Smooth muscle cell (in vitro differentiated cells): Measurements from ENCODE around the gene UPK3B. TPM values are rescaled to one million over a fixed set of nuclear protein-coding genes. Genes with fewer than 3 reads are reported as not detected.
"Not testable (repeated sequence)": the region's sequence is repeated elsewhere in the genome, so short reads cannot be mapped to it uniquely, and the experiment has no call there.

Experiments
- DNase-seq: peaks from one replicate; lab custom pipeline; 2025; ENCODE audit not compliant: unreplicated experiment; lab: John Stamatoyannopoulos, UW
- H2AFZ ChIP-seq: fragments of 200-600 bp; sonication (generic); 2 replicates; pipeline ENCODE4 v1.6.0; 2016; ENCODE audit warnings: antibody characterized with exemption, low read depth, mild to moderate bottlenecking
- H3F3A ChIP-seq: fragments of 200-600 bp; sonication (generic); 2 replicates; pipeline ENCODE4 v1.6.0; 2017; ENCODE audit warnings: antibody characterized with exemption, low read depth
- H3K27ac ChIP-seq: fragments of 200-600 bp; sonication (generic); 2 replicates; pipeline ENCODE4 v1.5.1; 2016; ENCODE audit warnings: low read depth, mild to moderate bottlenecking
- H3K27me3 ChIP-seq: fragments of 200-600 bp; sonication (generic); 2 replicates; pipeline ENCODE4 v1.6.1; 2016; ENCODE audit warnings: low read depth, mild to moderate bottlenecking
- H3K36me3 ChIP-seq: fragments of 200-600 bp; sonication (generic); 2 replicates; pipeline ENCODE4 v1.5.1; 2016; ENCODE audit warnings: low read depth
- H3K4me1 ChIP-seq: fragments of 200-600 bp; sonication (generic); 2 replicates; pipeline ENCODE4 v1.5.1; 2016; ENCODE audit warnings: low read depth
- H3K4me2 ChIP-seq: fragments of 200-600 bp; sonication (generic); 2 replicates; pipeline ENCODE4 v1.6.0; 2016; ENCODE audit warnings: mild to moderate bottlenecking
- H3K4me3 ChIP-seq: fragments of 200-600 bp; sonication (generic); 2 replicates; pipeline ENCODE4 v1.5.1; 2016; ENCODE audit warnings: mild to moderate bottlenecking
- H3K79me2 ChIP-seq: fragments of 200-600 bp; sonication (generic); 2 replicates; pipeline ENCODE4 v1.6.0; 2016; ENCODE audit warnings: low read depth, mild to moderate bottlenecking
- H3K9ac ChIP-seq: fragments of 200-600 bp; sonication (generic); 2 replicates; pipeline ENCODE4 v1.6.0; 2016; ENCODE audit warnings: low read depth
- H3K9me3 ChIP-seq: fragments of 200-600 bp; sonication (generic); replicated peaks from 2 replicates; pipeline ENCODE4 v1.5.1; 2016; ENCODE audit warnings: low read depth
- H4K20me1 ChIP-seq: fragments of 200-600 bp; sonication (generic); 2 replicates; pipeline ENCODE4 v1.6.0; 2016; ENCODE audit warnings: low read depth
- WGBS: methylation state at CpG from one replicate; pipeline ENCODE4 v1.1.7; 2016; ENCODE audit warnings: low lambda C conversion rate; 5-methylcytosine and 5-hydroxymethylcytosine counted together
- polyA plus RNA-seq: library from polyadenylated mRNA; unstranded; fragments of >200 nt; fragmentation: Nextera tagmentation; extraction: Ambion mirVana; gene quantifications from 2 replicates; pipeline ENCODE4 v1.2.1, GENCODE V29; 2016
- total RNA-seq: library from RNA; depleted of rRNA; stranded (reverse); fragments of >200 nt; gene quantifications from 2 replicates; pipeline ENCODE4 v1.2.3, GENCODE V29; 2014
- TF ChIP-seq, protein P1 (sequence below): fragments of 200-600 bp; sonication (generic); IDR thresholded peaks from 2 replicates; pipeline ENCODE4 v1.5.1; 2017; ENCODE audit warnings: borderline replicate concordance, mild to moderate bottlenecking, antibody characterized with exemption; ENCODE audit not compliant: insufficient read depth, poor library complexity, severe bottlenecking

UPK3B gene
- total and polyA plus RNA-seq, 2 experiments from 2014 or later = not detected

DNA sequence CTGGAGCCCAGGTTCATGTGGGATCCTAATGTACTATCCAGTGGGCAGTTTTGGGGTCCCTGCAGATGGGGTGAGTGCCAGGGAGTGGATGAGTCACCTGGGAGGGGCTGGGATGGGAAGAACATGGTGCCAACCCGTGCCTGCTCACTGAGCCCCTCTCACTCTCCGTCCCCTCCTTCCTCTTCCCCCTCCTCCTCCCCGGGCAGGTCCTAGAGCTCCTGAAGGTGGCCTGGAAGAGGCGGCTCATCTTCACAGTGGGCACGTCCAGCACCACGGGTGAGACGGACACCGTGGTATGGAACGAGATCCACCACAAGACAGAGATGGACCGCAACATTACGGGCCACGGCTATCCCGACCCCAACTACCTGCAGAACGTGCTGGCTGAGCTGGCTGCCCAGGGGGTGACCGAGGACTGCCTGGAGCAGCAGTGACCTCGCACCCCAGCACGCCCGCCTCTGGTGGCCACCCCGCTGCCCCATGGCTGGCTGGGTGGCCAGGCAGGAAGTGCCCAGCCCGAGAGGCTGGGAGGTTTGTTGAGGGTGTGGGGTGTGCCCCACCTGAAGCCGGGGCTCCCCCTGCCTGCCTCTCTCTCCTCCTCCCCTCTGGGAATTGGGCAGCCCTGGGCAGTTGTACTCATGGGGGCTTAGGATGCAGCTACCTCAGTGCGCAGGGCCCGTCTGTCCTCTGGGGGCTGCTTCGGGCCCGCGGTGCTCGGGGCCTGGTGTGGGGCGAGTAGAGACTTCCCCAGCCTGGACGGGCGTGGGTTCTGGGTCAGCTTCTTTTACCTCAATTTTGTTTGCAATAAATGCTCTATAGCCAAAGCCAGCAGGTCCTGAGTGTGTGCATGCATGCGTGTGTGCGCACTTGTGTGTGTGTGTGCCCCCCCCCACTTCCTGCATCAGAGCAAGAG lies 4.9 kb upstream of the UPK3B start:
- no peak overlapping the region for H3K27ac ChIP-seq
- H3K79me2 ChIP-seq = no peaks in the 10 kb centered on the region
- H3K27me3 ChIP-seq = no peaks in the 10 kb centered on the region
- TF ChIP-seq, protein P1, sequence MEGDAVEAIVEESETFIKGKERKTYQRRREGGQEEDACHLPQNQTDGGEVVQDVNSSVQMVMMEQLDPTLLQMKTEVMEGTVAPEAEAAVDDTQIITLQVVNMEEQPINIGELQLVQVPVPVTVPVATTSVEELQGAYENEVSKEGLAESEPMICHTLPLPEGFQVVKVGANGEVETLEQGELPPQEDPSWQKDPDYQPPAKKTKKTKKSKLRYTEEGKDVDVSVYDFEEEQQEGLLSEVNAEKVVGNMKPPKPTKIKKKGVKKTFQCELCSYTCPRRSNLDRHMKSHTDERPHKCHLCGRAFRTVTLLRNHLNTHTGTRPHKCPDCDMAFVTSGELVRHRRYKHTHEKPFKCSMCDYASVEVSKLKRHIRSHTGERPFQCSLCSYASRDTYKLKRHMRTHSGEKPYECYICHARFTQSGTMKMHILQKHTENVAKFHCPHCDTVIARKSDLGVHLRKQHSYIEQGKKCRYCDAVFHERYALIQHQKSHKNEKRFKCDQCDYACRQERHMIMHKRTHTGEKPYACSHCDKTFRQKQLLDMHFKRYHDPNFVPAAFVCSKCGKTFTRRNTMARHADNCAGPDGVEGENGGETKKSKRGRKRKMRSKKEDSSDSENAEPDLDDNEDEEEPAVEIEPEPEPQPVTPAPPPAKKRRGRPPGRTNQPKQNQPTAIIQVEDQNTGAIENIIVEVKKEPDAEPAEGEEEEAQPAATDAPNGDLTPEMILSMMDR = no peak
- no peaks in the 10 kb centered on the region for H3K36me3 ChIP-seq
- H3K4me1 ChIP-seq = peaks cover 7% of the 10 kb centered on the region
- H3K9me3 ChIP-seq = no peaks in the 10 kb centered on the region
- WGBS = 94% methylated on average over 30 of the region's 32 CpGs
- no peak overlapping the region for H2AFZ ChIP-seq
- no peaks in the 10 kb centered on the region for H4K20me1 ChIP-seq
- DNase-seq = no peak
- no peak overlapping the region for H3K9ac ChIP-seq
- H3F3A ChIP-seq = no peaks in the 10 kb centered on the region
- H3K4me3 ChIP-seq = no peak overlapping the region
- H3K4me2 ChIP-seq = no peak overlapping the region

DNA sequence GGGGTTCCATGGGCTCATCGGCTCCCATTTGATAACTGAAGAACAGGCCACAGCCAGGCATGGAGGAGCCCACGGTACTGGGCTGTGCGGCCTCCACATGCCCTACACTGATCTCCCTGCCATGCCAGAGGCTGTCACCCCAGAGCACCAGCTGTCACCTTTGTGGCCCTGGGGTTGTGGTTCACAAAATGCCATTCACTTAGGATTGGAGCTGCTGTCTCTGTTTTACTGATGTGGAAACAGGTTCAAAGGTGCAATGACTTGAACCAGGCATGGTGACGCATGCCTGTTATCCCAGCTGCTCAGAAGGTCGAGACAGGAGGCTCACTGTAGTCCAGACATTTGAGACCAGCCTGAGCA lies 4.3 kb upstream of the UPK3B start:
- Histone ChIP-seq H4K20me1 (no peaks in the 10 kb centered on the region), H3K27ac (no peak overlapping the region), H3K79me2 (no peaks in the 10 kb centered on the region), H3K36me3 (no peaks in the 10 kb centered on the region), H3K9me3 (no peaks in the 10 kb centered on the region), H3F3A (no peaks in the 10 kb centered on the region), H3K4me1 (peaks cover 9% of the 10 kb centered on the region), H3K4me2 (no peak overlapping the region), H2AFZ (no peak overlapping the region), H3K9ac (no peak overlapping the region), H3K4me3 (no peak overlapping the region), H3K27me3 (no peaks in the 10 kb centered on the region)
- no peak for DNase-seq
- 97% methylated on average over 5 of the region's 5 CpGs for WGBS
- TF ChIP-seq, protein P1 = no peak

GRCh38 chr7:76506643-76507042 lies 3.7 kb upstream of the UPK3B start:
- not testable (repeated sequence) for H3K9me3 ChIP-seq, H3K36me3 ChIP-seq, H3K4me3 ChIP-seq, DNase-seq, H3K27ac ChIP-seq, H3K4me1 ChIP-seq, H3K79me2 ChIP-seq, H3K9ac ChIP-seq, H4K20me1 ChIP-seq, H3K27me3 ChIP-seq, H3K4me2 ChIP-seq, H2AFZ ChIP-seq, H3F3A ChIP-seq
- WGBS = 97% methylated on average over 8 of the region's 8 CpGs

DNA sequence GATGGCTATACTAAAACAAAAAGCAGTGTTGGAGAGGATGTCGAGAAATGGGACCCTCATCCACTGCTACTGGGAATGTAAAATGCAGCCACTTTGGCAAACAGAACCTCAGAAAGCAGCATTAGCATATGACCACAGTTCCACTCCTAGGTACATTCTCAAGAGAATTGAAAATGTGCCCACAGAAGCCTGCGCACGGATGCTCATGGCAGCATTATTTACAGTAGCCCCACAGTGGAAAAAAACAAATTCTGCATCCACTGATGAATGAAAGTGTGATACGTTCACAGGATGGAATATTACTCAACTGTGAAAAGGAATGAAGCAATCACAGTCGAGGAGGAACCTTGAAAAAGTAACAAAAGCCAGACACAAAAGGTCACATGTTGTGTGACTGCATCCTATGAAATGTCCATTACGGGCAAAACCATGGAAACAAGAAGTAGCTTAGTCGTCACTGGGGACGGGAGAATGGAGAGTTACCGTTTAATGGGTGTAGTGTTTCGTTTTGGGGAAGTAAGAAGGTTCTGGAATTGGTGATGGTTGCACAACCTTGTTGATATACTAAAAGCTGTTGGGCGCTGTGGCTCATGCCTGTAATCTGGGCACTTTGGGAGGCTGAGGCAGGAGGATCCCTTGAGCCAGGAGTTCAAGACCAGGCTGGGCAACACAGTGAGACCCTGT lies 2.5 kb upstream of the UPK3B start:
- no peak overlapping the region for H3K27ac ChIP-seq
- no peak overlapping the region for H3K4me2 ChIP-seq
- peaks cover 9% of the 10 kb centered on the region for H3K4me1 ChIP-seq
- TF ChIP-seq, protein P1 = no peak
- no peak overlapping the region for H2AFZ ChIP-seq
- no peaks in the 10 kb centered on the region for H3F3A ChIP-seq
- no peaks in the 10 kb centered on the region for H3K27me3 ChIP-seq
- H3K4me3 ChIP-seq = no peak overlapping the region
- H4K20me1 ChIP-seq = no peaks in the 10 kb centered on the region
- DNase-seq = no peak
- H3K9ac ChIP-seq = no peak overlapping the region
- H3K9me3 ChIP-seq = no peaks in the 10 kb centered on the region
- no peaks in the 10 kb centered on the region for H3K36me3 ChIP-seq
- no peaks in the 10 kb centered on the region for H3K79me2 ChIP-seq
- 94% methylated on average over 11 of the region's 11 CpGs for WGBS

- H3K9me3 ChIP-seq, H4K20me1 ChIP-seq, H3F3A ChIP-seq, H3K4me1 ChIP-seq, H3K9ac ChIP-seq, H2AFZ ChIP-seq, H3K4me3 ChIP-seq, H3K36me3 ChIP-seq, DNase-seq, H3K4me2 ChIP-seq, H3K27me3 ChIP-seq, H3K79me2 ChIP-seq, H3K27ac ChIP-seq: not testable (repeated sequence)
- WGBS = 90% methylated on average over 13 of the region's 24 CpGs
Measured at GRCh38 chr7:76511200-76511910, 1.0 kb downstream of the UPK3B start.
